ENCODE data around the gene FBXL4. TPM values are rescaled to one million over a fixed set of nuclear protein-coding genes. Genes with fewer than 3 reads are reported as not detected.

FBXL4 gene
- total and polyA plus RNA-seq, 3 donors from 2014 or later, result 7.9 to 17.8 (median 14.0) TPM

DNA sequence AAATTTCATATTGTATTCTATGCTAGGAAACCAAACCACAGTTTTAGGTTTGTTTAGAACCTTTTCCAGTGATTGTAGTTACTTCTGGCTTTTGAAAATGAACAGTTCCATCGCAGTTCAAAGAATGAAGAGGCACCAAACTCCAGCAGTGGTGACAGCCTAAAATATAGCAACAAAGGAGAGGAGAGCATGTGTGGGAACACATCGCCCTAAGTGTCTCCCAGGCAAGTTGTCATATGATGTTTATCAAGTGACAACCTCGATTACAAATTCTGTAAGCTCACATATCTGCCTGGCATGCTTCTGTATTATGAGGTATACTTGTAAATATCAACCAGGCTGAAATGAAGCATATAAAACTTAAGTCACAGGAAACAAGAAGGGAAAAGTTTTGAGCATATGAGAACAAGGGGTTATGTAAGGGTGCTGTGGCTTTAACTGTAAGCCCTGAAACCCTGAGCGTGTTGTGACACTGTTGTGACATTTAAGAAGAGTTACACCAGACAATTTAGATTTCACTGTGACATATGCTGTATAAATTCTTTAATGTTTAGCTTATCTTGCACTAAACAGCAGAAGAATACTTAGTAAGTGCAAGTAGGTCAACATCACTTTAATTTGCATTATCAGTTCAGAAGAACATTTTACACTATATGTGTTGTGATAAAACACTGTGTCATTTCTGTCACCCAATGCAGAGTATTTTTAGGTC lies 29.1 kb upstream of the FBXL4 start:
- Histone ChIP-seq H3K4me1 (no peaks in the 10 kb centered on the region), H3K27me3 (no peaks in the 10 kb centered on the region), H3K36me3 (ENCODE audit: low read depth, missing control alignments) (no peaks in the 10 kb centered on the region), H3K27ac (no peak overlapping the region), H3K9me3 (no peaks in the 10 kb centered on the region), H3K4me3 (no peak overlapping the region)
- intact Hi-C loops (cut with DNase I; ENCODE audit: low total_unique reads), result no loop called here
- DNase-seq, result no peak
- WGBS, 2 donors, result 80 to 83% methylated on average over 4 of the region's 4 CpGs
- no peak for TF ChIP-seq POLR2A (IDR thresholded peaks at IDR 0.05)
- TF ChIP-seq, protein P1, sequence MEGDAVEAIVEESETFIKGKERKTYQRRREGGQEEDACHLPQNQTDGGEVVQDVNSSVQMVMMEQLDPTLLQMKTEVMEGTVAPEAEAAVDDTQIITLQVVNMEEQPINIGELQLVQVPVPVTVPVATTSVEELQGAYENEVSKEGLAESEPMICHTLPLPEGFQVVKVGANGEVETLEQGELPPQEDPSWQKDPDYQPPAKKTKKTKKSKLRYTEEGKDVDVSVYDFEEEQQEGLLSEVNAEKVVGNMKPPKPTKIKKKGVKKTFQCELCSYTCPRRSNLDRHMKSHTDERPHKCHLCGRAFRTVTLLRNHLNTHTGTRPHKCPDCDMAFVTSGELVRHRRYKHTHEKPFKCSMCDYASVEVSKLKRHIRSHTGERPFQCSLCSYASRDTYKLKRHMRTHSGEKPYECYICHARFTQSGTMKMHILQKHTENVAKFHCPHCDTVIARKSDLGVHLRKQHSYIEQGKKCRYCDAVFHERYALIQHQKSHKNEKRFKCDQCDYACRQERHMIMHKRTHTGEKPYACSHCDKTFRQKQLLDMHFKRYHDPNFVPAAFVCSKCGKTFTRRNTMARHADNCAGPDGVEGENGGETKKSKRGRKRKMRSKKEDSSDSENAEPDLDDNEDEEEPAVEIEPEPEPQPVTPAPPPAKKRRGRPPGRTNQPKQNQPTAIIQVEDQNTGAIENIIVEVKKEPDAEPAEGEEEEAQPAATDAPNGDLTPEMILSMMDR (IDR thresholded peaks at IDR 0.05), result no peak

DNA sequence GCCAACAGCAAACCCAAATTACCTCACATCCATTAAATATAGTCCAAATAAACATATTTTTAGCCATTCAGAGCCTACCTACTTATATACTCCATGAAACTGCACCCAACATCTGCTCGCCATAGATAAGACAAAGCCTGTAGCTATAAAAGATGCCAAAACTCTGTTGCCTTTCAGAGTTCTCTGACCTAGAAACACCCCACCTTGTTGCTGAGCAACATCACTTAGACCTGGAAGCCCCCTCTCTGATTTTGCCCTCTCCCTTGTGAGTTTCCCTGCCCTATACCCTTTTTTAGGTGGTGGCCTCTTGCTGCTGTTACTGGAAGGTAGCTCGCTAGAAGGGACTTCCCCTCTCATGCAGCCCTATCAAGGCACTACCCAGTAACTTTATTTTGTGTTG lies 27.7 kb upstream of the FBXL4 start:
- H3K4me3 ChIP-seq, result no peak overlapping the region
- no peak for DNase-seq
- H3K27ac ChIP-seq, result no peak overlapping the region
- no peaks in the 10 kb centered on the region for H3K36me3 ChIP-seq (ENCODE audit: low read depth, missing control alignments)
- H3K9me3 ChIP-seq, result no peaks in the 10 kb centered on the region
- intact Hi-C loops (cut with DNase I; ENCODE audit: low total_unique reads), result no loop called here
- TF ChIP-seq, protein P1 (IDR thresholded peaks at IDR 0.05), result no peak
- TF ChIP-seq POLR2A (IDR thresholded peaks at IDR 0.05), result no peak
- H3K27me3 ChIP-seq, result no peaks in the 10 kb centered on the region
- H3K4me1 ChIP-seq, result no peaks in the 10 kb centered on the region
- 83 to 94% methylated on average over 2 of the region's 2 CpGs for WGBS, 2 donors

DNA sequence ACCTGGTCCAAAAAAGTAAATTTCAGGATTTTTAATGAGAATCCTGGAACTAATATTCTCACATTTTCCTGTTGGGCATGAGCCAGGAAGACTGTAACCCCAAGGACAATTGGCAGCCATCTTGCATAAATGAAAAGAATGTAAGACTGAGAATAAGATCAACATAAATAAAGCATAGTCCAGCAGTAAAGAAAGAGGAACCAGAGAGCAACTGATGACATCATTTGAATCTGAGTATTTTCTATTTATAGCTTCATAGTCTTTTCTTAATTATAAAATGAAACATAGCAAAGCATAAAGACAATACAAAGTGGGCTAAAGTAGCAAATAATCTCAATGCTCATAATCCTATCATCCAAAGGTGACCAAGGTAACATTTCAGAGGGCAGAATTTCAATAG lies 26.6 kb upstream of the FBXL4 start:
- Histone ChIP-seq H3K27me3 (no peaks in the 10 kb centered on the region), H3K9me3 (no peaks in the 10 kb centered on the region), H3K36me3 (ENCODE audit: low read depth, missing control alignments) (no peaks in the 10 kb centered on the region), H3K27ac (no peak overlapping the region), H3K4me1 (no peaks in the 10 kb centered on the region), H3K4me3 (no peak overlapping the region)
- intact Hi-C loops (cut with DNase I; ENCODE audit: low total_unique reads), result no loop called here
- no peak for TF ChIP-seq POLR2A (IDR thresholded peaks at IDR 0.05)
- TF ChIP-seq, protein P1 (IDR thresholded peaks at IDR 0.05), result no peak
- DNase-seq, result no peak

DNA sequence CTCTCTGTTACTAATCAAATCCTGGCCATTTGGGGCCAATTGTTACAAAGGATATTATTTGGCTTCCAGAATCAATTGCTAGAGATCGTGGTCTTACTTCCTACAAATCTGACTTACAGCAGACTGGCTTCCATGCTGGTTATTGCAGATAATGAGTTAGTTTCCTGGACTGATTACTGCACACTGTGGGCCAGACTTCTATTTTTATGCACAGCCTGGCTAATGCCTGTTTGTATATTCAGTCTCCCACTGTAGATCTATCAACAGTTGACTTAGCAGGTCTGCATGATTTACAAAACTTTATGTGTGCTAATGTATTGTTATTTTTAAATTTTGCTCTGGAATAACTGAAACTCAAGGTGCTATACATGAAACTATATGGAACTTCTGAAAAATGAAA lies 25.8 kb upstream of the FBXL4 start:
- intact Hi-C loops (cut with DNase I; ENCODE audit: low total_unique reads), result no loop called here
- Histone ChIP-seq H3K36me3 (ENCODE audit: low read depth, missing control alignments) (no peaks in the 10 kb centered on the region), H3K27ac (no peak overlapping the region), H3K9me3 (no peaks in the 10 kb centered on the region), H3K27me3 (no peaks in the 10 kb centered on the region), H3K4me3 (no peak overlapping the region), H3K4me1 (no peaks in the 10 kb centered on the region)
- no peak for DNase-seq
- no peak for TF ChIP-seq POLR2A (IDR thresholded peaks at IDR 0.05)
- TF ChIP-seq, protein P1 (IDR thresholded peaks at IDR 0.05), result no peak
- 73 to 74% methylated on average over 1 of the region's 1 CpG for WGBS, 2 donors

DNA sequence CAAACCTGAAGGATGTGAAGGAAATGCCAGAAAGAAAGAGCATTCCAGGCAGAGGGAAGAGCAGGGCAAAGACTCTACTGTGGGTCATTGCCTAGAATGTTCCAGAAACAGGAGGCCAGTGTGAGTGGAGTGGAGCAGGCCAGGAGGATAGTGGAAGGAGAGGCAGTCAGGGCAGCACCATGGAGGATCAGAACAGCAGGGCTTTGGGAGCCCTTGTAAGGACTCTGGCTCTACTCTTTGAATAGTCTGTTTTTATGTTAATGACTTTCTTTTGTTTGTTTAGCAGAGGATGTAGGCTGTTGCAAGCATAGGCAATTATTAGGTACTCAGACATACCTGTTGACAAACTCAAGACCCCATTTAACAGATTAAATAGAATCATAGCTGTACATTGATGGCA lies 23.6 kb upstream of the FBXL4 start:
- intact Hi-C loops (cut with DNase I; ENCODE audit: low total_unique reads), result no loop called here
- Histone ChIP-seq H3K27me3 (no peaks in the 10 kb centered on the region), H3K9me3 (no peaks in the 10 kb centered on the region), H3K27ac (no peak overlapping the region), H3K36me3 (ENCODE audit: low read depth, missing control alignments) (no peaks in the 10 kb centered on the region), H3K4me3 (no peak overlapping the region), H3K4me1 (no peaks in the 10 kb centered on the region)
- no peak for DNase-seq
- TF ChIP-seq, protein P1 (IDR thresholded peaks at IDR 0.05), result no peak

All from testis (tissue), 3 donors.